GM21528 (cell line): ENCODE measurements around the gene GIGYF2.

Experiments
- ATAC-seq: cut with Tn5 transposase; IDR thresholded peaks from one replicate; pipeline ENCODE4 v1.9.1; 2021; ENCODE audit warnings: mild to moderate bottlenecking, moderate library complexity; ENCODE audit not compliant: unreplicated experiment, low FRiP score

GIGYF2 gene

GRCh38 chr2:232857158-232857563, 160.0 kb downstream of the GIGYF2 start:
- no peak for ATAC-seq

- no peak for ATAC-seq
Observed at GRCh38 chr2:232859385-232859916, 162.3 kb downstream of the GIGYF2 start.

GRCh38 chr2:232860593-232861241, 163.6 kb downstream of the GIGYF2 start:
- ATAC-seq = no peak

- no peak for ATAC-seq
Observed at GRCh38 chr2:232861353-232861752, 164.2 kb downstream of the GIGYF2 start.

GRCh38 chr2:232863996-232864395, 166.9 kb downstream of the GIGYF2 start:
- no peak for ATAC-seq

- no peak for ATAC-seq
Observed at GRCh38 chr2:232865165-232865564, 168.0 kb downstream of the GIGYF2 start.

- no peak for ATAC-seq
Observed at GRCh38 chr2:232866104-232866503, 169.0 kb downstream of the GIGYF2 start.

- ATAC-seq = no peak
Observed at GRCh38 chr2:232869138-232870017, 172.2 kb downstream of the GIGYF2 start.

- no peak for ATAC-seq
Observed at GRCh38 chr2:232870018-232870765, 173.1 kb downstream of the GIGYF2 start, which contains the start of gene SNORC. SNORC (plus strand) TSS chr2:232870264; CDS start chr2:232870342, 78 bp downstream.

- ATAC-seq = no peak
Observed at GRCh38 chr2:232870766-232871371, 173.7 kb downstream of the GIGYF2 start.

GRCh38 chr2:232871418-232871834, 174.3 kb downstream of the GIGYF2 start:
- no peak for ATAC-seq

GRCh38 chr2:232871835-232872736, 175.0 kb downstream of the GIGYF2 start:
- no peak for ATAC-seq

- ATAC-seq = no peak
Observed at GRCh38 chr2:232872826-232873225, 175.7 kb downstream of the GIGYF2 start.

GRCh38 chr2:232873292-232873908, 176.3 kb downstream of the GIGYF2 start:
- ATAC-seq = no peak

GRCh38 chr2:232873909-232874641, 176.9 kb downstream of the GIGYF2 start:
- no peak for ATAC-seq

- no peak for ATAC-seq
Observed at GRCh38 chr2:232874677-232875223, 177.6 kb downstream of the GIGYF2 start.

- ATAC-seq = no peak
Observed at GRCh38 chr2:232875256-232876121, 178.4 kb downstream of the GIGYF2 start.
